ENCODE results near the gene FHAD1. TPM values are rescaled to one million over a fixed set of nuclear protein-coding genes. Genes with fewer than 3 reads are reported as not detected.

Gene FHAD1
- total RNA-seq, 2 experiments from 2014 or later = not detected

DNA sequence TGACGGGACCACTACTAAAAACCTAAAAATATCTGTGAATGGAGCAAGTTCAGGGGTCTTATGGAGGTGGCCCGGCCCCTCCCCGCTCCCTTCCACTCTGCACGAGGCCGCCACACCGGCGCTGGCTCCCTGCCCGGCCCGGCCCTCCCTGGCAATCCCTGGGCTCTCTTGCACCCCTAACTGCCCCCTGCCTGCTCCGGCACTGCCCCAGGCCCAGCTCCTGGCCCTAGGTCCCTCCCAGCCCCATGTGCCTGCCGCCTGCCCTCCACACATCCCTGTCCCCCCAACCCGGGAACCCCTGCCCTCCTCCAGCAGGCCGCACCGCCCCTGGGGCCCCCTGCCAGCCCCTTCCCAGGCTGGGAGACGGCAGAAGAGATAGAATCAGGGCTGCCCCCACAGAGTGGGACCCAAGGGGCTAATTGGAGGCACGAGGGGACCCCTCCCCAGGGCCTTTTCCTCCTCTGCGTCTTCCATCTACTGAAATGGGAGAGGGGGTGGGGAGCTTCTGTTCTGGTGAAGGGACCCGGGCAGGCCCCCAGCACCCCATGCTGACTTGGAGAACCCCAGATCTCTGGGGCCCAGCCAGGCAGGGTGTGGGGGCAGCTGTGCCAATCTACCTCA, 181.9 kb downstream of the FHAD1 start:
- Mint-ChIP-seq H3K36me3 (ENCODE audit: low read depth) (peaks cover 39% of the 10 kb centered on the region), H3K27me3 (no peaks in the 10 kb centered on the region), H3K4me1 (ENCODE audit: low read depth) (peaks cover 9% of the 10 kb centered on the region), H3K27ac (no peak overlapping the region), H3K4me3 (no peak overlapping the region), H3K9me3 (no peaks in the 10 kb centered on the region)
- peaks cover 6% of the 10 kb centered on the region for H3K4me1 ChIP-seq (ENCODE audit: insufficient read depth, low read length)
- intact Hi-C loops (cut with DNase I, micrococcal nuclease) = no loop called here
- H3K27ac ChIP-seq (ENCODE audit: low read depth in 1 of 2, low read length in 2 of 2) = no peak overlapping the region
- peak in 1 of 14 experiments; percentile 39 for DNase-seq
- TF ChIP-seq, protein P1, sequence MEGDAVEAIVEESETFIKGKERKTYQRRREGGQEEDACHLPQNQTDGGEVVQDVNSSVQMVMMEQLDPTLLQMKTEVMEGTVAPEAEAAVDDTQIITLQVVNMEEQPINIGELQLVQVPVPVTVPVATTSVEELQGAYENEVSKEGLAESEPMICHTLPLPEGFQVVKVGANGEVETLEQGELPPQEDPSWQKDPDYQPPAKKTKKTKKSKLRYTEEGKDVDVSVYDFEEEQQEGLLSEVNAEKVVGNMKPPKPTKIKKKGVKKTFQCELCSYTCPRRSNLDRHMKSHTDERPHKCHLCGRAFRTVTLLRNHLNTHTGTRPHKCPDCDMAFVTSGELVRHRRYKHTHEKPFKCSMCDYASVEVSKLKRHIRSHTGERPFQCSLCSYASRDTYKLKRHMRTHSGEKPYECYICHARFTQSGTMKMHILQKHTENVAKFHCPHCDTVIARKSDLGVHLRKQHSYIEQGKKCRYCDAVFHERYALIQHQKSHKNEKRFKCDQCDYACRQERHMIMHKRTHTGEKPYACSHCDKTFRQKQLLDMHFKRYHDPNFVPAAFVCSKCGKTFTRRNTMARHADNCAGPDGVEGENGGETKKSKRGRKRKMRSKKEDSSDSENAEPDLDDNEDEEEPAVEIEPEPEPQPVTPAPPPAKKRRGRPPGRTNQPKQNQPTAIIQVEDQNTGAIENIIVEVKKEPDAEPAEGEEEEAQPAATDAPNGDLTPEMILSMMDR (IDR thresholded peaks at IDR 0.05) = no peak
- H3K9me3 ChIP-seq (ENCODE audit: control insufficient read depth in 1 of 2, insufficient read depth in 1 of 2, low read length in 2 of 2) = no peaks in the 10 kb centered on the region
- peaks cover 60% of the 10 kb centered on the region for H3K36me3 ChIP-seq (ENCODE audit: insufficient read depth, low read length)
- POLR2A ChIA-PET = no interaction called here
- ATAC-seq (ENCODE audit: poor library complexity) = no peak
- CTCF ChIA-PET = interaction anchor here (7.5 kb wide), 1 partner anchor 105 kb away, joined by 67 read pairs; no protein-coding TSS in a partner anchor
- no peak overlapping the region for H3K4me3 ChIP-seq (ENCODE audit: low read length)
- H3K27me3 ChIP-seq (ENCODE audit: control insufficient read depth in 1 of 2, insufficient read depth in 2 of 2, low read length in 2 of 2) = no peaks in the 10 kb centered on the region

DNA sequence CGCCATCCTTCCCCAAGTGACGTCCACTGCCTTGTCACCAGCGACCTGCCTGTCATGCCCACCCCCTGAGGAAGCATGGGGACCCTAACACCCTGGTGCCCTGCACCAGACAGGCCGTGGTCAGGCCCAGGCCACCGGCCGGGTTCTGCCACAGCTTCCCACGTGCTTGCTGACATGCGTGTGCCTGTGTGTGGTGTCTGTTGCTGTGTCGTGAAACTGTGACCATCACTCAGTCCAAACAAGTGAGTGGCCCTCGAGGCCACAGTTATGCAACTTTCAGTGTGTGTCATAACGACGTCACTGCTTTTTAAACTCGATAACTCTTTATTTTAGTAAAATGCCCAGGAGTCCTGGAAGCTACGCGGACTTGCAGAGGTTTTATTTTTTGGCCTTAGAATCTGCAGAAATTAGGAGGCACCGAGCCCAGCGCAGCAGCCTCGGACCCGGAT, 182.7 kb downstream of the FHAD1 start:
- TF ChIP-seq, protein P1 (IDR thresholded peaks at IDR 0.05) = no peak
- no peaks in the 10 kb centered on the region for H3K27me3 Mint-ChIP-seq
- peaks cover 33% of the 10 kb centered on the region for H3K36me3 Mint-ChIP-seq (ENCODE audit: low read depth)
- DNase-seq (peak in 2 of 14 experiments; percentile 58 to 70), ATAC-seq (ENCODE audit: poor library complexity) (no peak)
- no peak overlapping the region for H3K4me3 Mint-ChIP-seq
- no peaks in the 10 kb centered on the region for H3K9me3 ChIP-seq (ENCODE audit: control insufficient read depth in 1 of 2, insufficient read depth in 1 of 2, low read length in 2 of 2)
- no peak overlapping the region for H3K27ac ChIP-seq (ENCODE audit: low read depth in 1 of 2, low read length in 2 of 2)
- peaks cover under 1% of the 10 kb centered on the region for H3K4me1 Mint-ChIP-seq (ENCODE audit: low read depth)
- peaks cover 6% of the 10 kb centered on the region for H3K4me1 ChIP-seq (ENCODE audit: insufficient read depth, low read length)
- H3K4me3 ChIP-seq (ENCODE audit: low read length) = no peak overlapping the region
- no peaks in the 10 kb centered on the region for H3K27me3 ChIP-seq (ENCODE audit: control insufficient read depth in 1 of 2, insufficient read depth in 2 of 2, low read length in 2 of 2)
- H3K36me3 ChIP-seq (ENCODE audit: insufficient read depth, low read length) = peaks cover 55% of the 10 kb centered on the region
- intact Hi-C loops (cut with DNase I, micrococcal nuclease) = loop anchor here in 1 of 2 experiments (2.0 to 5.0 kb wide), 2 partner anchors 21 to 302 kb away; partner anchors contain the start of gene EFHD2
- no peaks in the 10 kb centered on the region for H3K9me3 Mint-ChIP-seq
- peak overlapping the region; percentile 47 for H3K27ac Mint-ChIP-seq
- ChIA-PET POLR2A (no interaction called here), CTCF (interaction anchor here (1.2 to 7.5 kb wide), 2 partner anchors 23 to 106 kb away, joined by 6 to 67 read pairs; no protein-coding TSS in a partner anchor)

DNA sequence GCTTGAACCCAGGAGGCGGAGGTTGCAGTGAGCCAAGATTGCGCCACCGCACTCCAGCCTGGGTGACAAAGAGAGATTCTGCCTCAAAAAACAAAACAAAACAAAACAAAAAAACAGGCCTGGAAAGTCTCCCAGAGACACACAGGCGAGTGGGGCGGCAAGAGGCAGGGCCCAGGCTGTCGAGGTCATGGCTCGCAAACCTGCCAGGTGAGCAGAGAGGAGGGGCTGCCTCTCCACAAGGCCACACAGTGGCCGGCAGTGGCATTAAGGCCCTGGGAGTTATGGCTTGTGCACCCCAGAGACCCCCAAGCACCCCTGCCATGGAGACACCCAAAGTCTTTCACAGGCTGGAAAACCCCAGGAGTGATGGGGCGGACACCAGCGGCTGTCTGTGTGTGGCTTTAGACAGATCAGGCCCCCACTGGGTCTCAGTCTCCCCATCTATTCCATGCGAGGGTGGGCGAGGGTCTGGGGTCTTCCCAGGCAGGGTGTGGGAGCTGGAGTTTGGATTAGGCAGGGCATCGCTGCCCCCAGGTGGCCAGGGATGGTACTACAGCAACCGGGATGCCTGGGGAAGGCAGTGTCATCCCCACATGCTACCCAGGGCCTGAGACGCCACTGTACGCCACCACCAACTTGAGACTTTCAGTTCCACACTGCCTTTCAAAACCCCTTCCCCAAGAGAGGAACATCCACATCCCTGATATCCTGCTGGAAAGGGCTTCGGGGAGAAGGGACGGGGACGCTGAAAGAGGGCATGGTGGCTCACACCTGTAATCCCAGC, 184.0 kb downstream of the FHAD1 start:
- no peaks in the 10 kb centered on the region for H3K9me3 Mint-ChIP-seq
- Histone ChIP-seq H3K4me3 (ENCODE audit: low read length) (no peak overlapping the region), H3K27me3 (ENCODE audit: control insufficient read depth in 1 of 2, insufficient read depth in 2 of 2, low read length in 2 of 2) (no peaks in the 10 kb centered on the region), H3K4me1 (ENCODE audit: insufficient read depth, low read length) (peaks cover 6% of the 10 kb centered on the region), H3K9me3 (ENCODE audit: control insufficient read depth in 1 of 2, insufficient read depth in 1 of 2, low read length in 2 of 2) (no peaks in the 10 kb centered on the region), H3K36me3 (ENCODE audit: insufficient read depth, low read length) (peaks cover 45% of the 10 kb centered on the region), H3K27ac (ENCODE audit: low read depth in 1 of 2, low read length in 2 of 2) (no peak overlapping the region)
- no peaks in the 10 kb centered on the region for H3K27me3 Mint-ChIP-seq
- CTCF ChIA-PET = interaction anchor here (0.6 to 7.5 kb wide), 20 partner anchors 9 to 143 kb away, joined by 3 to 67 read pairs (median 4); partner anchors contain the start of gene EFHD2
- ATAC-seq (ENCODE audit: poor library complexity) = peak; percentile 77
- H3K4me3 Mint-ChIP-seq = no peak overlapping the region
- peaks cover 25% of the 10 kb centered on the region for H3K36me3 Mint-ChIP-seq (ENCODE audit: low read depth)
- DNase-seq = peak; percentile 55 to 84 (median 74)
- H3K27ac Mint-ChIP-seq = peak overlapping the region; percentile 61
- H3K4me1 Mint-ChIP-seq (ENCODE audit: low read depth) = no peaks in the 10 kb centered on the region
- TF ChIP-seq, protein P1 (IDR thresholded peaks at IDR 0.05) = peak; percentile 96
- POLR2A ChIA-PET = interaction anchor here (0.9 to 1.8 kb wide), 2 partner anchors 20 to 107 kb away, joined by 3 to 10 read pairs; no protein-coding TSS in a partner anchor
- intact Hi-C loops (cut with DNase I, micrococcal nuclease) = loop anchor here (1.0 to 5.0 kb wide), 4 partner anchors 22 to 304 kb away; partner anchors contain the start of gene EFHD2 (in 1 of the 2)

All from CD4-positive, alpha-beta T cell (primary cell).